OCI-LY3 (cell line): ENCODE results near the gene TIMP3.

ENCODE experiments used
- CTCF ChIP-seq: fragments of 200-600, 300-600 bp; sonication (generic); IDR thresholded peaks from 2 replicates; pipeline ENCODE4 v1.5.1; 2014; ENCODE audit warnings: antibody characterized with exemption, low read length, low read depth
- EZH2phosphoT487 ChIP-seq: fragments of 200-600 bp; shearing (Covaris generic); IDR thresholded peaks from 2 replicates; pipeline ENCODE4 v1.6.1; 2018; ENCODE audit warnings: antibody characterized with exemption, mixed run types, low read depth

GRCh38 chr22:32864041-32864440 is 62.5 kb downstream of the TIMP3 start:
- TF ChIP-seq CTCF (no peak), EZH2phosphoT487 (no peak)
